DMS114 treated with DMSO at 0.1 percent for 48 hours (cell line): Measurements from ENCODE around the gene NUDT9.
A peak's percentile ranks its signal among the peaks of the same experiment; 100 is the strongest.
"Not testable (repeated sequence)": the region's sequence is repeated elsewhere in the genome, so short reads cannot be mapped to it uniquely, and the experiment has no call there.

ENCODE experiments used
- DNase-seq: peaks from one replicate; lab custom pipeline; 2025; ENCODE audit not compliant: unreplicated experiment; lab: John Stamatoyannopoulos, UW

NUDT9 gene

GRCh38 chr4:87461281-87461700 is 38.9 kb downstream of the NUDT9 start:
- no peak for DNase-seq

- no peak for DNase-seq
These were observed 39.7 kb downstream of the NUDT9 start for GRCh38 chr4:87462102-87462501.

- DNase-seq: peak; percentile 42
These were observed 43.5 kb downstream of the NUDT9 start for GRCh38 chr4:87465739-87466366.

GRCh38 chr4:87469390-87469789 is 47.0 kb downstream of the NUDT9 start:
- no peak for DNase-seq

GRCh38 chr4:87476934-87477333 is 54.6 kb downstream of the NUDT9 start:
- no peak for DNase-seq

GRCh38 chr4:87478732-87479250 is 56.4 kb downstream of the NUDT9 start:
- no peak for DNase-seq

- DNase-seq: no peak
These were observed 59.0 kb downstream of the NUDT9 start for GRCh38 chr4:87481377-87481776.

- DNase-seq: not testable (repeated sequence)
These were observed 60.9 kb downstream of the NUDT9 start for GRCh38 chr4:87483247-87483646.

GRCh38 chr4:87488666-87489065 is 66.3 kb downstream of the NUDT9 start:
- DNase-seq: not testable (repeated sequence)

GRCh38 chr4:87489678-87490077 is 67.3 kb downstream of the NUDT9 start:
- no peak for DNase-seq

GRCh38 chr4:87490664-87491369 is 68.4 kb downstream of the NUDT9 start:
- DNase-seq: no peak

- no peak for DNase-seq
These were observed 69.1 kb downstream of the NUDT9 start for GRCh38 chr4:87491436-87491835.

- not testable (repeated sequence) for DNase-seq
These were observed 69.5 kb downstream of the NUDT9 start for GRCh38 chr4:87491851-87492250.

- DNase-seq: no peak
These were observed 70.7 kb downstream of the NUDT9 start for GRCh38 chr4:87493115-87493514.

- no peak for DNase-seq
These were observed 74.8 kb downstream of the NUDT9 start for GRCh38 chr4:87497159-87497558.

GRCh38 chr4:87497578-87497977 is 75.2 kb downstream of the NUDT9 start:
- no peak for DNase-seq

- no peak for DNase-seq
These were observed 76.1 kb downstream of the NUDT9 start for GRCh38 chr4:87498446-87498900.

- no peak for DNase-seq
These were observed 77.2 kb downstream of the NUDT9 start for GRCh38 chr4:87499403-87500091.

GRCh38 chr4:87500092-87500462 is 77.7 kb downstream of the NUDT9 start:
- no peak for DNase-seq

- DNase-seq: no peak
These were observed 80.3 kb downstream of the NUDT9 start for GRCh38 chr4:87502580-87503238.

GRCh38 chr4:87505862-87506261 is 83.5 kb downstream of the NUDT9 start:
- no peak for DNase-seq
